ENCODE results near the gene MED13.

GRCh38 chr17:61908292-61909037 lies 156.6 kb downstream of the MED13 start:
- TF ChIP-seq CTCF (IDR thresholded peaks at IDR 0.05) (no peak), POLR2A (IDR thresholded peaks at IDR 0.05) (no peak)
